Muscle of leg (tissue), 11 donors: Measurements from ENCODE around the gene RIBC2. TPM values are rescaled to one million over a fixed set of nuclear protein-coding genes. Genes with fewer than 3 reads are reported as not detected.

Experiments used
- DNase-seq: peaks from one replicate; pipeline ENCODE4 v3.0.0; 2013
- H3K27ac ChIP-seq: one replicate; pipeline ENCODE4 v1.5.1; 2013; ENCODE audit warnings: mild to moderate bottlenecking, low read length, control low read depth
- H3K27me3 ChIP-seq: one replicate; pipeline ENCODE4 v1.6.1; 2013; ENCODE audit warnings: low read length; ENCODE audit not compliant: control insufficient read depth, insufficient read depth
- H3K36me3 ChIP-seq: one replicate; pipeline ENCODE4 v1.6.1; 2013; ENCODE audit warnings: low read length; ENCODE audit not compliant: control insufficient read depth, insufficient read depth
- H3K4me1 ChIP-seq: one replicate; pipeline ENCODE4 v1.6.1; 2013; ENCODE audit warnings: low read length; ENCODE audit not compliant: control insufficient read depth, insufficient read depth
- H3K4me3 ChIP-seq: one replicate; pipeline ENCODE4 v1.5.1; 2013; ENCODE audit warnings: low read length, control low read depth
- H3K9me3 ChIP-seq: replicated peaks from 2 replicates; pipeline ENCODE4 v1.6.1; 2013; ENCODE audit warnings: low read depth, low read length; ENCODE audit not compliant: control insufficient read depth
- WGBS: methylation state at CpG from one replicate; pipeline ENCODE4 v1.1.5; 2013; ENCODE audit warnings: missing lambda C conversion rate; ENCODE audit not compliant: insufficient coverage; 5-methylcytosine and 5-hydroxymethylcytosine counted together
- polyA plus RNA-seq, 8 donors: library from polyadenylated mRNA; unstranded; fragments of 120-200 nt; gene quantifications; one replicate each; pipeline versions ENCODE4 v1.2.1 to v1.2.3, GENCODE V29; 2013; ENCODE audit warnings: inconsistent platforms in 1 of 8, low replicate concordance in 1 of 8; ENCODE audit not compliant: insufficient read length in 8 of 8, insufficient read depth in 1 of 8
- total RNA-seq: library from RNA; stranded (reverse); fragments of 120-200 nt; gene quantifications from one replicate; pipeline ENCODE4 v1.2.4, GENCODE V29; 2013

The RIBC2 gene
- total and polyA plus RNA-seq, 9 donors = 1.4 to 3.2 (median 2.5) TPM

GRCh38 chr22:45422237-45422983 is 8.9 kb downstream of the RIBC2 start:
- DNase-seq = no peak
- Histone ChIP-seq H3K4me1 (no peaks in the 10 kb centered on the region), H3K4me3 (no peak overlapping the region), H3K27ac (no peak overlapping the region), H3K27me3 (no peaks in the 10 kb centered on the region), H3K36me3 (peaks cover 6% of the 10 kb centered on the region), H3K9me3 (peaks cover 4% of the 10 kb centered on the region)
- 90% methylated on average over 10 of the region's 14 CpGs for WGBS

- Histone ChIP-seq H3K9me3 (peaks cover 4% of the 10 kb centered on the region), H3K4me1 (no peaks in the 10 kb centered on the region), H3K36me3 (peaks cover 3% of the 10 kb centered on the region), H3K4me3 (no peak overlapping the region), H3K27me3 (no peaks in the 10 kb centered on the region), H3K27ac (no peak overlapping the region)
- 70% methylated on average over 2 of the region's 4 CpGs for WGBS
- no peak for DNase-seq
These were observed 10.0 kb downstream of the RIBC2 start for GRCh38 chr22:45423524-45423923.

- H3K4me3 ChIP-seq = no peak overlapping the region
- no peaks in the 10 kb centered on the region for H3K36me3 ChIP-seq
- no peaks in the 10 kb centered on the region for H3K4me1 ChIP-seq
- DNase-seq = no peak
- peaks cover 2% of the 10 kb centered on the region for H3K27me3 ChIP-seq
- WGBS = 70% methylated on average over 10 of the region's 14 CpGs
- no peak overlapping the region for H3K27ac ChIP-seq
- H3K9me3 ChIP-seq = peaks cover 4% of the 10 kb centered on the region
These were observed 10.8 kb downstream of the RIBC2 start for GRCh38 chr22:45424241-45424731.

- no peak for DNase-seq
- no peak overlapping the region for H3K4me3 ChIP-seq
- no peaks in the 10 kb centered on the region for H3K4me1 ChIP-seq
- no peaks in the 10 kb centered on the region for H3K36me3 ChIP-seq
- H3K27ac ChIP-seq = no peak overlapping the region
- WGBS = 63% methylated on average over 1 of the region's 5 CpGs
- H3K27me3 ChIP-seq = peaks cover 2% of the 10 kb centered on the region
- H3K9me3 ChIP-seq = peaks cover 4% of the 10 kb centered on the region
These were observed 11.6 kb downstream of the RIBC2 start for GRCh38 chr22:45425101-45425500.

- Histone ChIP-seq H3K4me3 (no peak overlapping the region), H3K27me3 (peaks cover 2% of the 10 kb centered on the region), H3K4me1 (no peaks in the 10 kb centered on the region), H3K36me3 (no peaks in the 10 kb centered on the region), H3K9me3 (peaks cover 4% of the 10 kb centered on the region), H3K27ac (no peak overlapping the region)
- DNase-seq = no peak
- WGBS = 93% methylated on average over 21 of the region's 23 CpGs
These were observed 12.2 kb downstream of the RIBC2 start for GRCh38 chr22:45425531-45426265.

- H3K27ac ChIP-seq = no peak overlapping the region
- peaks cover 2% of the 10 kb centered on the region for H3K27me3 ChIP-seq
- H3K36me3 ChIP-seq = no peaks in the 10 kb centered on the region
- H3K4me1 ChIP-seq = no peaks in the 10 kb centered on the region
- H3K4me3 ChIP-seq = no peak overlapping the region
- peaks cover 4% of the 10 kb centered on the region for H3K9me3 ChIP-seq
- 91% methylated on average over 9 of the region's 9 CpGs for WGBS
- DNase-seq = no peak
These were observed 12.9 kb downstream of the RIBC2 start for GRCh38 chr22:45426387-45426786.

- DNase-seq = no peak
- Histone ChIP-seq H3K4me1 (no peaks in the 10 kb centered on the region), H3K27me3 (peaks cover 2% of the 10 kb centered on the region), H3K9me3 (peaks cover 4% of the 10 kb centered on the region), H3K27ac (no peak overlapping the region), H3K4me3 (no peak overlapping the region), H3K36me3 (no peaks in the 10 kb centered on the region)
- 71% methylated on average over 1 of the region's 2 CpGs for WGBS
These were observed 13.6 kb downstream of the RIBC2 start for GRCh38 chr22:45427114-45427513.

GRCh38 chr22:45428391-45429385 is 15.2 kb downstream of the RIBC2 start:
- WGBS = 78% methylated on average over 19 of the region's 19 CpGs
- peaks cover 4% of the 10 kb centered on the region for H3K9me3 ChIP-seq

GRCh38 chr22:45429424-45429823 is 15.9 kb downstream of the RIBC2 start:
- Histone ChIP-seq H3K4me3 (no peak overlapping the region), H3K36me3 (no peaks in the 10 kb centered on the region), H3K27ac (no peak overlapping the region), H3K27me3 (peaks cover 2% of the 10 kb centered on the region), H3K9me3 (peaks cover 4% of the 10 kb centered on the region), H3K4me1 (no peaks in the 10 kb centered on the region)
- DNase-seq = no peak
- 75% methylated on average over 8 of the region's 10 CpGs for WGBS

More at GRCh38 chr22:45428391-45429385, 15.2 kb downstream of the RIBC2 start:
- Histone ChIP-seq H3K27me3 (peaks cover 2% of the 10 kb centered on the region), H3K27ac (no peak overlapping the region), H3K4me3 (no peak overlapping the region), H3K4me1 (no peaks in the 10 kb centered on the region), H3K36me3 (no peaks in the 10 kb centered on the region)
- no peak for DNase-seq
